GM19239 (cell line): ENCODE measurements around the gene KRTAP13-2.

ENCODE experiments used
- DNase-seq: peaks from one replicate; pipeline ENCODE4 v3.0.0; 2011; ENCODE audit warnings: low spot score; ENCODE audit not compliant: insufficient read length
- FAIRE-seq: peaks from 2 replicates; lab custom pipeline; 2011; peaks lifted over from hg19 to GRCh38; lab: Jason Lieb, UNC

Gene KRTAP13-2

GRCh38 chr21:30329203-30329875 lies 42.7 kb downstream of the KRTAP13-2 start:
- no peak for FAIRE-seq
- no peak for DNase-seq

- DNase-seq (no peak), FAIRE-seq (no peak)
Measured at GRCh38 chr21:30326390-30326789, 45.7 kb downstream of the KRTAP13-2 start.
